ENCODE data around the gene APCDD1.
A peak's percentile ranks its signal among the peaks of the same experiment; 100 is the strongest.
"Not testable (repeated sequence)": the region's sequence is repeated elsewhere in the genome, so short reads cannot be mapped to it uniquely, and the experiment has no call there.

Gene APCDD1

DNA sequence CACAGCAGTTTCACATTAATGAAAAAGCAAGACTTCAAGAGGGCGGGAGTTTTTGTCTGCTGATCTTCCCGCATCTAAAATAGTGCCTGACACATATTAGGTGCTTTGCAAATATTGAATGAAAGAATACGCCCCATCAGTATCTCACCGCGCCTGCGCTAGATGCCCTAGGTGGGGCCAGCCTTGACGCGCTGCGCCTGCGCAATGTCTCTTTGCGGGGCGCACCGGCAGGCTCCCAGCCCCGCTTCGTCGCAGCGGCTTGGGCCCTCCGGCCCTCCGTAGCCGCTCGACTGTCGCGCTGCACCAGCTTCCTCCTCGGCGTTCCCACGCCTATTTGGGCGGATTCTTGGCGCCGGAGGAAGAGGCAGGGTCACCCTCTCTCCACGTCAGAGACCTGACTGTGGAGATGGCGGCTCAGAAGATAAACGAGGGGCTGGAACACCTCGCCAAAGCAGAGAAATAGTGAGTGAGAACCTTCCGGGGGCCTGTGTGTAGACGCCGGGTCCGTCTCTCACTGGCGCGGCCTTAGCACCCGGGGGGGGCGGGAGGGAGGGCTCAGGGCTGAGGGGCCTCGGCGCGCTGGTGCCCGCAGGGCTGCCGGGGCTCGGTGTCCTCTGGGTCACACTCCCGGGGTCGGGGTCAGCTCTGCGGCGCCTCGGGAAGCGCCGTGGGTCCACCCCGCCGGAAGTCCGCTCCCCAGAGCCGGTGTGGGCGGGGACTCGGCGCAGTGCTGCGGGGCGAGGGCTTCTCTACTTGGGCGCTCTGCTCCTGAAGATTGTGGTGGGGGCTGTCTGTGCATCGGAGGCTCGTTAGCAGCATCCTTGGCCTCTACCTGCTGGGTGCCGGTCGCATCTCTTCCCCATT, 71.5 kb downstream of the APCDD1 start, which contains the start of gene NAPG:
TSS of gene NAPG (plus strand) at position 331 of the 864 bp plus-strand sequence. CDS start at position 407, 76 bp downstream.
- peak; percentile 91 for DNase-seq (ENCODE audit: low spot score)

DNA sequence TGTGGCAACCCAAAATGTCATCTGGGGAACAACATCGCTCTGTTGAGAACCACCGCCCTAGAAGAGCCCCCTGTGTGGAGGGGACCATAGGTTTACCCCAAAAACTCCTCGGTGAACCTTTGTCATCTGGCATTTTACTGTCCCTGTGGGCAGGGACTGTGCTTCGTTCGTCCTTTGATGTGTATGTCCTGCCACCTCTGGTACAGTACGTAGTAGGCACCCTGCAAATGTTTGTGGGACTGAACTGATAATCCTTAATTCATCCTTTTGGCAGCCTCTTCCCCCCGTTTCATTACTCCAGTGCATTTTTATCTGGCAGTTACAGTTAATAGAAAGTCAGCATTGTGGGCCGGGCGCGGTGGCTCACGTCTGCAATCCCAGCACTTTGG, 72.1 kb downstream of the APCDD1 start:
- no peak for DNase-seq (ENCODE audit: low spot score)

DNA sequence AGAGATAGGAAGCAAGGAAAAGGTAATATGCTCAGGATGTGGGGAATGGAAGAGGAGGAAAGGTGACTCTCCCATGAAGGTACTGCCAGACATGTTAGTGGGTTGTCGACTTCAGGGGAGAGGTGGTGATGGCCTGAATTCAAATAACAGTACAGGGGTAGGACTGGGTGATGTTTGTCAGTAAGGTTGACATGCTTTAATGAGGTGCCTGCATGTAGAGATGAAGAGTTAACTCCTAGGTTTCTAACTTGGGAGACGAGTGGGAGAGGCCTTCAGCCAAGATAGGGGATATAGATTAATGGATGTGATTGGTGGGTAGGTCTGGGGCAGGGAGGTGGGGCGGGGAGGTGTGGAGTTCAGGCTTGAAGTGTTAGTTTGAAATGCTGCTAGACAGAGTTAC, 74.0 kb downstream of the APCDD1 start:
- no peak for DNase-seq (ENCODE audit: low spot score)

DNA sequence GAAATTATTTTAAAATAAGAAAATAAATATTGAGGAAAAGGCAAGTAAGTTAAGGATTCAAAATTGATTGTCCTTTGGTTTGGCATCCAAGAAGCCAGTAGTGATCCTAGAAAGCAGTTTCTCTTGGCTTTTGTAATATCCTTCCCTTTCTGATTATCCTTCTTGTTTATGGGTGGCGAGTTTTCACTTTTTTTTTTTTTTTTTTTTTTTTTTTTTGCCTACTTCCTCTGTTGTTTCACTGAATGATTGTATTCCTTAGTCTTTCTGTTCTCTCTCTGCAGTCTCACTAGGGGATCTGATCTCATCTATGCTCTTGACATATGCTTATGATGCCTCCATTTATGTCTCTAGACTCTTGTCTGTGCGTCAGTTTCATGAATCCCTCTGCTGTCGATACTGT, 75.6 kb downstream of the APCDD1 start:
- no peak for DNase-seq (ENCODE audit: low spot score)

DNA sequence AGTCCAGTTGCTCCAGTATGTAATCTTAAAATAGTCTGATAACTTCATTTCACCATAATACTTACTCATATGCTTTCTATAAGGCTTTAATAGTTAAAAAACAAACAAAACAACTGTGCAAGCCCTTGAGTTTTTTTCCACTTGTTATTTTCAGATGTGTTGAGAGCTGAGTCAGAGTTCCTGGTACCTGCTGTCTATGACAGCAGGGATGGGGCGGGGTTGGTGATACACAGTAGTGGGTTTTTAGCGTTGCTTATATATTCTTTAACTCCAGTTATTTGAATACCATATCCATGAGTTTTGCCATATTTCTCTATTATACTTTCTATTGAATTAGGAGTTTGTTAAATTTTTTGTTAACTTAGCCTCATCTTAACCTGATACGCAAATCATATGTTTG, 76.4 kb downstream of the APCDD1 start:
- no peak for DNase-seq (ENCODE audit: low spot score)

DNA sequence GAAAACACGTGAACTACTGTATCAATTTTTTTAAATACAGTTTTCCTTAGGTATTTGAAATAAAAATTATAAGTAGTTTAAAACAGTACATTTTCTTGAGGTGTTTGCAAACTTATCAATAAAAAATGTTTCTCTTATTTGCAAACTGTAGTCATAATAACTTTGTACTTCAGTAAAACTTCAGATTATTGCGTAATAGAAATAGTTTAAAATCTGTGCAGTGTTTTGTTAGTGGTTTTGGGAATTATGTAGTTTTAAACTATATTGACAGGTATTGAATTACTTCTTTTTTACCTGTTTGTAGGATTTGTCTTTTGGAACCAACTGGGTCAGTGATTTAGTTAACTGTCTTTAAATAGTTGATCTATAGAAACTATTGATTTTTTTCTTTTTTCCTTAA, 78.7 kb downstream of the APCDD1 start:
- no peak for DNase-seq (ENCODE audit: low spot score)

DNA sequence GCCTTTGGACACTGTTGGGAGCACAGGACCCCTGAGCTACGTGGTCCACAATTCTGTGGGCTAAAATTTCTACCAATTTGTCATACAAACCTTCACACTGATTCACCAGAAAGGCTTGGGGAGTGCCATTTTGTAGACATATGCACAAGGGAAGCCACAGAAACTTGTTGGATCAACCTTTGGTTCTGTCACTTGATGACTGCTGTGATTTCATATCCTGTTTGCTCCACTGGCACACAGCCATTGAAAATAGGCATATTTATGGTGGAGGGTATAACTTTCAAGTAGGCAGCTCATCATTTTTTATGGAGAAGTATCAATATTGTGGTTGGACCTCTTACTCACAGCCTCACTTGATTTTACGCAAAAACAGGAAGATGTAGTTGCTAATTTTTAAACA, 81.8 kb downstream of the APCDD1 start:
- no peak for DNase-seq (ENCODE audit: low spot score)

DNA sequence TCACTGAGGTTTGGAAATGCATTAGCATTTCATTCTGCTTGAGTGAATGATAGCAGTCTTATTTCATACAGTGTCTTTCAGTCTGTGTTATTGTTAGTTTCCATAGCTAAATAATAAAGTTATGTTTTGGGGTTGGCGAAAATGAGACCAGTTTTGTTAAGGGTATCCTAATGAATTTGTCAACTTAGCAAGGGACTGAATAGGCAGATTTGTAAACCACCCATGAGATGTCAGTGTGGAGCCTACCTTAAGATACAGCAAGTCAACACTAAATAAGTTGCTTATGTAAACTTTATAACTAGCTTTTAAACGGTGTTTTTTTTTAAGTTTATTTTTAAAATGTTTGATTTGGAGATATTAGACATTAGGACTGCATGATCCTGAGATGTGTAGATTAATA, 83.3 kb downstream of the APCDD1 start:
- no peak for DNase-seq (ENCODE audit: low spot score)

DNA sequence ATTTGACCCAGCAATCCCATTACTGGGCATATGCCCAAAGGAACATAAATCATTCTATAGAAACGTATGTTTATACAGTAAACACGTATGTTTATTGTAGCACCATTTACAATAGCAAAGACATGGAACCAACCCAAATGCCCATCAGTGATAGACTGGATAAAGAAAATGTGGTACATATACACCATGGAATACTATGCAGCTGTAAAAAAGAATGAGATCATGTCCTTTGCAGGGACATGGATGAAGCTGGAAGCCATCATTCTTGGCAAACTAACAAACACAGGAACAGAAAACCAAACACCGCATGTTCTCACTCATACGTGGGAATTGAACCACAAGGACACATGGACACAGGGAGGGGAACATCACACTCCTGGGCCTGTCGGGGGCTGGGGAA, 84.7 kb downstream of the APCDD1 start:
- not testable (repeated sequence) for DNase-seq (ENCODE audit: low spot score)

Data from pons (tissue), 1 donor.